GM12873 (cell line): ENCODE results near the gene SWSAP1.

ENCODE experiments used
- CTCF ChIP-seq: IDR thresholded peaks from 2 replicates; pipeline ENCODE4 v1.5.1; 2012; ENCODE audit warnings: low read depth, mild to moderate bottlenecking, moderate library complexity, low read length, control low read depth; ENCODE audit not compliant: insufficient read depth; ENCODE audit errors: missing control alignments

SWSAP1 gene, protein sequence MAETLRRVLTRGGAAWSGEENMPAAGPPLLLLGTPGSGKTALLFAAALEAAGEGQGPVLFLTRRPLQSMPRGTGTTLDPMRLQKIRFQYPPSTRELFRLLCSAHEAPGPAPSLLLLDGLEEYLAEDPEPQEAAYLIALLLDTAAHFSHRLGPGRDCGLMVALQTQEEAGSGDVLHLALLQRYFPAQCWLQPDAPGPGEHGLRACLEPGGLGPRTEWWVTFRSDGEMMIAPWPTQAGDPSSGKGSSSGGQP

GRCh38 chr19:11374433-11375142 is at the start of gene SWSAP1:
TSS of gene SWSAP1 (plus strand) at chr19:11374666. CDS start at chr19:11374681, 15 bp downstream.
- no peak for TF ChIP-seq CTCF

- TF ChIP-seq CTCF: no peak
Observed at GRCh38 chr19:11324748-11325389, 49.6 kb upstream of the SWSAP1 start.

- no peak for TF ChIP-seq CTCF
Observed at GRCh38 chr19:11325544-11325943, 48.9 kb upstream of the SWSAP1 start.

GRCh38 chr19:11330127-11330526 is 44.3 kb upstream of the SWSAP1 start:
- no peak for TF ChIP-seq CTCF

GRCh38 chr19:11331502-11331901 is 43.0 kb upstream of the SWSAP1 start:
- no peak for TF ChIP-seq CTCF

- TF ChIP-seq CTCF: no peak
Observed at GRCh38 chr19:11332822-11333221, 41.6 kb upstream of the SWSAP1 start.

DNA sequence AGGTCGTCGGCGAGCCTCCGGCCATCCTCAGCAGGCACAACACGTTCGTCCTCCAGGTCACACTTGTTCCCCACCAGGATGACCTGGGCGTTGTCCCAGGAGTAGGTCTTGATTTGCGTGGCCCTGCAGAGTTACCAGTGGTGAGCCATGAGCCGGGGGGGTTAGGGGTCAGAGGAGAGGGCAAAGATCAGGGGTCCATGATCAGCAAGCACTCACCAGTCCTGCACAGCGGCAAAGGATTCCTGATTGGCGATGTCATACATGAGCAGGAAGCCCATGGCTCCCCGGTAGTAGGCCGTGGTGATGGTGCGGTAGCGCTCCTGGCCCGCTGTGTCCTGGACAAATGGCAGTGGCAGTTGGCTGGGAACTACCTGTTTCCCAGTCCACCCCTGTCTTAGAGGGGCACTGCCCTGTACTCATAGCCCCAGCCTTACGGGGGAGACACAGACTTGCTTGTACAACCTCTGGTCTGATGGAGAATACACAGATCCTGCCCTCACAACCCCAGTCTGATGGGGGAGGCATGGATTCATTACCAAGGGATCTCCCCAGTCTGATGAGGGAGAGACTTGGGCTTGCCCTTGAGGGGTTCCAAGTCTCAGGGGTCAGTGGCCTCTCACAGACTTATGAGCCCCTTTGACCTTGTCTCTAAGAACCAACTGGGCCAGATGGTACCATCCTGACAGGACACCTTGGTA is 38.9 kb upstream of the SWSAP1 start:
- TF ChIP-seq CTCF: no peak
